SK-N-MC (cell line): ENCODE data around the gene WDTC1.

Experiments
- EZH2 ChIP-seq: fragments of 200-600 bp; sonication (generic); IDR thresholded peaks from one replicate; pipeline ENCODE4 v1.6.1; 2017; ENCODE audit warnings: antibody characterized with exemption
- FOXP2 ChIP-seq: optimal IDR thresholded peaks from 2 replicates; pipeline ENCODE3; 2011; ENCODE audit warnings: mild to moderate bottlenecking, moderate library complexity; ENCODE audit not compliant: insufficient read depth; ENCODE audit errors: extremely low read length, control extremely low read depth
- POLR2AphosphoS5 ChIP-seq: IDR thresholded peaks from 2 replicates; pipeline ENCODE4 v1.6.1; 2012; ENCODE audit warnings: mild to moderate bottlenecking, low read depth, low read length, borderline replicate concordance

DNA sequence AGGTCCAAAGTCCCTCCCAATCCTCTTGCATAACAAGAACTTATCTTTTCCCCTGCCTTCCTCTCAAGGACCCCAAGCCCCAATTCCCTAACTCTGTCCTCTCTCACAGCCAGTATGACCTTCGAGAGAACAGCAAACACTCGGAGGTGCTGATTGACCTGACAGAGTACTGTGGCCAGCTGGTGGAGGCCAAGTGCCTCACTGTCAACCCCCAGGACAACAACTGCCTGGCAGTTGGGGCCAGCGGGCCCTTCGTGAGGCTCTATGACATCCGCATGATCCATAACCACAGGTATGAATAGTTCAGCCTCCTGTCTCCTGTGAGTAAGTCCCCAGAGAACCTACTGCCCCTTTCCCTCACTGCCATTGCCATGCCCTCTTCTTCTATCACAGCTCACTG lies 57.7 kb downstream of the WDTC1 start:
- TF ChIP-seq POLR2AphosphoS5 (no peak), EZH2 (no peak), FOXP2 (no peak)
